Gastroesophageal sphincter (tissue), 4 donors: Measurements from ENCODE around the gene ZNF746. TPM values are rescaled to one million over a fixed set of nuclear protein-coding genes. Genes with fewer than 3 reads are reported as not detected.
A peak's percentile ranks its signal among the peaks of the same experiment; 100 is the strongest.

Experiments
- ATAC-seq: fragments of 150-250 bp; one replicate; pipeline ENCODE4 v1.9.1; 2016; ENCODE audit warnings: mild to moderate bottlenecking, moderate library complexity
- H3K27ac ChIP-seq, 4 donors: fragments of 200-600 bp; sonication (generic) in 3 of 4; 1 replicate in 3 of 4; 2 replicates in 1 of 4; pipeline ENCODE4 v1.5.1; 2016 to 2019
- H3K27me3 ChIP-seq: fragments of 200-600 bp; sonication (generic); one replicate; pipeline ENCODE4 v1.5.1; 2019
- H3K36me3 ChIP-seq, 2 donors: fragments of 200-600 bp; sonication (generic); one replicate each; pipeline ENCODE4 v1.5.1; 2019; ENCODE audit warnings: control low read depth in 1 of 2
- H3K4me1 ChIP-seq, 3 donors: fragments of 200-600 bp; sonication (generic); 1 replicate in 2 of 3; 2 replicates in 1 of 3; pipeline ENCODE4 v1.5.1; 2016 to 2019; ENCODE audit warnings: control low read depth in 2 of 3
- H3K4me3 ChIP-seq, 2 donors: fragments of 200-600 bp; sonication (generic); one replicate each; pipeline ENCODE4 v1.5.1; 2019; ENCODE audit warnings: mild to moderate bottlenecking in 1 of 2, moderate library complexity in 1 of 2
- H3K9me3 ChIP-seq, 3 donors: fragments of 200-600 bp; sonication (generic); one replicate each; pipeline ENCODE4 v1.5.1; 2017 to 2019; ENCODE audit warnings: control low read depth in 2 of 3
- EP300 ChIP-seq: sonication (generic); formaldehyde crosslinking; IDR thresholded peaks from one replicate; pipeline ENCODE4 v1.6.1; 2017; ENCODE audit warnings: antibody characterized with exemption, mild to moderate bottlenecking
- POLR2A ChIP-seq, 2 donors: fragments of 450-650 bp; IDR thresholded peaks; one replicate each; pipeline ENCODE4 v1.6.1; 2017; ENCODE audit warnings: antibody characterized with exemption in 2 of 2, mild to moderate bottlenecking in 2 of 2, moderate library complexity in 1 of 2
- POLR2AphosphoS5 ChIP-seq: sonication (generic); formaldehyde crosslinking; IDR thresholded peaks from one replicate; pipeline ENCODE4 v1.6.1; 2017; ENCODE audit warnings: antibody characterized with exemption
- WGBS, 2 donors: methylation state at CpG; one replicate each; pipeline ENCODE4 v1.1.5; 2018; ENCODE audit warnings: low coverage in 1 of 2; 5-methylcytosine and 5-hydroxymethylcytosine counted together
- total RNA-seq, 4 donors: library from RNA; depleted of rRNA; stranded (reverse); fragments of >200 nt; gene quantifications; one replicate each; pipeline ENCODE4 v1.1.0, GENCODE V29; 2016
- TF ChIP-seq, protein P1 (sequence below), 4 experiments: fragments of 200-600 bp in 2 of 4; fragments of 450-650 bp in 2 of 4; sonication (generic) in 1 of 4; IDR thresholded peaks; one replicate each; pipeline ENCODE4 v1.5.1; 2017 to 2019; ENCODE audit warnings: antibody characterized with exemption in 4 of 4, mild to moderate bottlenecking in 2 of 4, moderate library complexity in 2 of 4

Gene ZNF746
- total RNA-seq, 4 donors from 2014 or later, result 17.2 to 26.4 (median 22.6) TPM

DNA sequence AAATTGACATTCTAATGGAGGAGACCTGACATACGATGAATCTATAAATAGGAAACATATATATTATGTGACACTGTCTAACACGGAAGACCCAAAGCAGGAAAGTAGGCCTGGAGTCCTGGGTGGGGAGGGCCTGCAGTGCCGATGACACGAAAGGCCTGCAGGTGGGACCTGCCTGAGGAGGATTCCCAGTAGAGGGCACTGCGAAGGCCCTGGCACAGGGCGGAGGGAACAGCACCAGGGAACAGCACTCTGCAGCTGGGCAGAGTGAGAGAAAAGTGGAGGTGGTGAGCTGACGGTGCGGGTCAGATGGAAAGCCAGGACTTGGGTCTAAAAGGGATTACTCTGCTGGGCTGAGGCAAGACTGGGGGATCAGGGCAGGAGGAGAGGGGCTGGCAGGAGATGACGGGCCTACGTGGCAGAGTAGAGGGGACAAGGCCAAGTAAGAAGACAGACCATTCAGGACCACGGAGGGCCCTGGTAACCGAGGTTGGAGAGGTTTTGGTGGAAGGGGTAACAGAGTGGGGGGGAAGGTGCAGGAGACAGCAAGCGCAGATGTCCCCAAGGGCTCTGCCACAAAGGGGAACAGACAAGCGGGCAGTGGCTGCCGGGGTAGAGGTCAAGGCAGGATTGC, 8.1 kb downstream of the ZNF746 start:
- H3K9me3 ChIP-seq, result no peaks in the 10 kb centered on the region
- H3K4me1 ChIP-seq, result peaks cover 0 to 1% (median 0%) of the 10 kb centered on the region in 3 donors
- no peak overlapping the region for H3K27ac ChIP-seq
- ATAC-seq, result no peak
- no peak overlapping the region for H3K4me3 ChIP-seq
- peaks cover 0 to 87% of the 10 kb centered on the region in 2 donors for H3K36me3 ChIP-seq
- H3K27me3 ChIP-seq, result no peaks in the 10 kb centered on the region
- WGBS, 2 donors, result 29 to 75% methylated on average over 1 to 15 of the region's 15 CpGs
- TF ChIP-seq EP300 (no peak), POLR2AphosphoS5 (no peak)
- TF ChIP-seq, protein P1, sequence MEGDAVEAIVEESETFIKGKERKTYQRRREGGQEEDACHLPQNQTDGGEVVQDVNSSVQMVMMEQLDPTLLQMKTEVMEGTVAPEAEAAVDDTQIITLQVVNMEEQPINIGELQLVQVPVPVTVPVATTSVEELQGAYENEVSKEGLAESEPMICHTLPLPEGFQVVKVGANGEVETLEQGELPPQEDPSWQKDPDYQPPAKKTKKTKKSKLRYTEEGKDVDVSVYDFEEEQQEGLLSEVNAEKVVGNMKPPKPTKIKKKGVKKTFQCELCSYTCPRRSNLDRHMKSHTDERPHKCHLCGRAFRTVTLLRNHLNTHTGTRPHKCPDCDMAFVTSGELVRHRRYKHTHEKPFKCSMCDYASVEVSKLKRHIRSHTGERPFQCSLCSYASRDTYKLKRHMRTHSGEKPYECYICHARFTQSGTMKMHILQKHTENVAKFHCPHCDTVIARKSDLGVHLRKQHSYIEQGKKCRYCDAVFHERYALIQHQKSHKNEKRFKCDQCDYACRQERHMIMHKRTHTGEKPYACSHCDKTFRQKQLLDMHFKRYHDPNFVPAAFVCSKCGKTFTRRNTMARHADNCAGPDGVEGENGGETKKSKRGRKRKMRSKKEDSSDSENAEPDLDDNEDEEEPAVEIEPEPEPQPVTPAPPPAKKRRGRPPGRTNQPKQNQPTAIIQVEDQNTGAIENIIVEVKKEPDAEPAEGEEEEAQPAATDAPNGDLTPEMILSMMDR (IDR thresholded peaks at IDR 0.05), result peak in 1 of 4 experiments; percentile 16

DNA sequence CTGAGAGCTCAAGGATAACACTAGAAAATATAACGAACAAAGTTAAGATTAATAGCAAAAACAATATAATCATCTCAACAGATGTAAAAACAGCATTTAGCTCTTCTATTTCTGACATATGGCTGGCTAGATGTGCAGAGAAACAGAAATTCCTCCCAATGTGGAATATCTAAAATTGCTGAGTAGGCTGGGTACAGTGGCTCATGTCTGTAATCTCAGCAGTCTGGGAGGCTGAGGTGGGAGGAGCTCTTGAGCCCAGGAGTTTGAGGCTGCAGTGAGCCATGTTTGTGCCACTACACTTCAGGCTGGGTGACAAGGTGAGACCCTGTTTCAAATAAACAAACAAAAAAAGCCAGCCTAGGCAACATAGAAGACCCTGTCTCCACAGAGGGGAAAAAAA, 18.0 kb downstream of the ZNF746 start:
- no peak for ATAC-seq
- Histone ChIP-seq H3K9me3 (no peaks in the 10 kb centered on the region), H3K4me3 (no peak overlapping the region), H3K4me1 (no peaks in the 10 kb centered on the region), H3K36me3 (peaks cover 0 to 77% of the 10 kb centered on the region in 2 donors), H3K27me3 (no peaks in the 10 kb centered on the region), H3K27ac (no peak overlapping the region)
- 89 to 100% methylated on average over 1 of the region's 1 CpG for WGBS, 2 donors
- no peak for TF ChIP-seq POLR2A (IDR thresholded peaks at IDR 0.05)
- TF ChIP-seq POLR2AphosphoS5, result no peak
- TF ChIP-seq, protein P1 (IDR thresholded peaks at IDR 0.05), result no peak
- no peak for TF ChIP-seq EP300

DNA sequence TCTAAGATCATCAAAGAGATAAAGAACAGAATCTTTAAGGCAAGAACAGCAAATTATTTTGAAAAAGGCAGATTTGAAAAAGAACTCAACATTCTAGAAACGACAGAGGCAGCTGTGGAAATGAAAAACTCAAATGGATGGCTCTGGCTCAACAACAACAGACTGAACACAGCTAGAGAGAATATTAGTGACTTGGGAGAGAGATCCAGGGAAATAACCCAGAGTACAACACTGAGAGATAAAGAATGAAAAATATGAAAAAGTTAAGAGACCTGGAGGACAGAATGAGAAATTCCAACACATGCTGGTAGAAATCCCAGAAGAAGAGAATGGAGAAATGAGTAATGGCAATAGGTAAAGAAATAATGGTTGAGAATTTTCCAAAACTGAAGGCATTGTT, 18.9 kb downstream of the ZNF746 start:
- 100% methylated on average over 1 of the region's 1 CpG; no CpG with 5 or more reads in 1 of the 2 donors for WGBS, 2 donors
- H3K27me3 ChIP-seq, result no peaks in the 10 kb centered on the region
- ATAC-seq, result no peak
- TF ChIP-seq, protein P1 (IDR thresholded peaks at IDR 0.05), result no peak
- TF ChIP-seq POLR2A (IDR thresholded peaks at IDR 0.05) (no peak), POLR2AphosphoS5 (no peak), EP300 (no peak)
- H3K36me3 ChIP-seq, result peaks cover 0 to 85% of the 10 kb centered on the region in 2 donors
- no peak overlapping the region for H3K27ac ChIP-seq
- no peaks in the 10 kb centered on the region for H3K9me3 ChIP-seq
- no peaks in the 10 kb centered on the region for H3K4me1 ChIP-seq
- H3K4me3 ChIP-seq, result no peak overlapping the region

DNA sequence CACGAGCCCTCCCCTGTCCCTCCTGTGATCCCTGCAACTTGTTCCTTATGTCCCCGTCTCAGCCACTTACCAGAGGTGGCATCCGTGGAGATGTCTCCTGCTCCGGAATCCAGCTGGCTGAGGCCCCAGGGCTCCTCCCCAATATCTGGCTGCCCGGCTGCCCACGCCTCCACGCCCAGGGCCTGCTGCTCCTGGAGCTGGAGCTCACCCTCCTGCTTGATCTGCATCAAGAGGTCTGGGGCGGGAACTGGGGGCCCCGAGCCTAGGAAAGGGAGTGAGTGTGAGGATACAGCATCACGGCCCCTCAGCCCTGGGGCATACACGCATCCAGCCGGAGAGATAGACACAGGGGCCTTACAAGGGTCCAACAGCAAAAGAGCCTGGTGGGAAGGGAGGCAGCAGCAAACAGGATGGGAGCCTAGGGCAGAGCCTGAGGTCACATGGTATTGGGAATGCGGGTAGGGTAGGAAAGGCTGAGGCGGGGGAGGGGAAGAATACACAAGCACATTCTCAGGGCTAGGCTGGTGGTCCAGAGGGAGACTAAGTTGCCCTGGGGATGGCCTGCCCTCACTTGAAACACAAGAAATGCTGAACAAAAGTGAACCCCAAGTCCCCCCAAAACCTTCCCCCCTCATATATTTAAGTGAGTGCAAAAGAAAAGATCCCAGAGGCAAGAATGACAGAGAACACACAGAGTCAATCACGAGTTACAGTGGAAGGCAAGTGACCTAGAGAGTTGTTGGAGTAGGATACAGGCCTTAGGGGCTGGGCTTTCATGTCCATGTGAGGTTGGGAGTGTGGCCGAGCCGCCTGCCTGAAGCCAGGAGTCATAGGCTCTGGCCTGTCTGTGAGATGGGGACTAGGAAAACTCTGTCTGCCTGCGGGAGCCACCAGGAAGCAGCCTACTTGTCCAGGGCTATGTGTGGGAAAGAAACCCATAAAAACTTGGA, 19.8 kb downstream of the ZNF746 start:
- Histone ChIP-seq H3K27ac (no peak overlapping the region), H3K9me3 (no peaks in the 10 kb centered on the region), H3K27me3 (no peaks in the 10 kb centered on the region), H3K4me1 (no peaks in the 10 kb centered on the region), H3K4me3 (no peak overlapping the region), H3K36me3 (peaks cover 0 to 94% of the 10 kb centered on the region in 2 donors)
- no peak for ATAC-seq
- TF ChIP-seq POLR2A (IDR thresholded peaks at IDR 0.05) (no peak), POLR2AphosphoS5 (no peak), EP300 (no peak)
- TF ChIP-seq, protein P1 (IDR thresholded peaks at IDR 0.05), result no peak
- 79% methylated on average over 5 of the region's 18 CpGs; no CpG with 5 or more reads in 1 of the 2 donors for WGBS, 2 donors
